Body of pancreas (tissue), 4 donors: Measurements from ENCODE around the gene ERC1. TPM values are rescaled to one million over a fixed set of nuclear protein-coding genes. Genes with fewer than 3 reads are reported as not detected.

Source experiments
- ATAC-seq: fragments of 150-250 bp; one replicate; pipeline ENCODE4 v1.9.1; 2016
- DNase-seq, 4 donors: peaks; one replicate each; pipeline ENCODE4 v3.0.0-alpha.2; 2019
- H3K27ac ChIP-seq, 4 donors: fragments of 200-600 bp; sonication (generic); 1 replicate in 3 of 4; 2 replicates in 1 of 4; pipeline versions ENCODE4 v1.5.1 to v1.6.1; 2016 to 2019; ENCODE audit warnings: mild to moderate bottlenecking in 1 of 4, mixed read lengths in 1 of 4, moderate library complexity in 1 of 4
- H3K27me3 ChIP-seq, 2 donors: fragments of 200-600 bp; sonication (generic); one replicate each; pipeline ENCODE4 v1.6.0; 2016; ENCODE audit warnings: mild to moderate bottlenecking in 1 of 2
- H3K36me3 ChIP-seq, 2 donors: fragments of 200-600 bp; sonication (generic); replicated peaks in 1 of 2; 2 replicates each; pipeline ENCODE4 v1.5.1; 2016; ENCODE audit warnings: low read depth in 2 of 2; ENCODE audit not compliant: insufficient read depth in 1 of 2
- H3K4me1 ChIP-seq: fragments of 200-600 bp; sonication (generic); one replicate; pipeline ENCODE4 v1.6.0; 2016
- H3K4me3 ChIP-seq, 2 donors: fragments of 200-600 bp; sonication (generic); 1 replicate in 1 of 2; 2 replicates in 1 of 2; pipeline ENCODE4 v1.5.1; 2016 to 2019
- H3K9me3 ChIP-seq, 3 donors: fragments of 200-600 bp; sonication (generic); 1 replicate in 2 of 3; 2 replicates in 1 of 3; pipeline ENCODE4 v1.5.1; 2016
- POLR2A ChIP-seq, 3 donors: fragments of 450-650 bp; IDR thresholded peaks; one replicate each; pipeline ENCODE4 v1.6.1; 2016; ENCODE audit warnings: antibody characterized with exemption in 3 of 3, mild to moderate bottlenecking in 2 of 3
- WGBS, 2 donors: methylation state at CpG; one replicate each; pipeline ENCODE4 v1.1.5; 2017; 5-methylcytosine and 5-hydroxymethylcytosine counted together
- intact Hi-C: fragments of 100-400 bp; cut with DNase I; formaldehyde crosslinking; loops from one replicate; pipeline ENCODE4 v1.15.1; 2023
- total RNA-seq, 2 donors: library from RNA; depleted of rRNA; stranded (reverse); fragments of >200 nt; gene quantifications; one replicate each; pipeline ENCODE4 v1.1.0, GENCODE V29; 2016
- TF ChIP-seq, protein P1 (sequence below), 7 experiments: fragments of 450-650 bp in 4 of 7; fragments of 200-600 bp in 3 of 7; sonication (generic) in 3 of 7; IDR thresholded peaks; one replicate each; pipeline ENCODE4 v1.5.1; 2016 to 2019; ENCODE audit warnings: antibody characterized with exemption in 7 of 7

ERC1 gene
- total RNA-seq, 2 donors from 2014 or later: 20.8 to 29.0 TPM

DNA sequence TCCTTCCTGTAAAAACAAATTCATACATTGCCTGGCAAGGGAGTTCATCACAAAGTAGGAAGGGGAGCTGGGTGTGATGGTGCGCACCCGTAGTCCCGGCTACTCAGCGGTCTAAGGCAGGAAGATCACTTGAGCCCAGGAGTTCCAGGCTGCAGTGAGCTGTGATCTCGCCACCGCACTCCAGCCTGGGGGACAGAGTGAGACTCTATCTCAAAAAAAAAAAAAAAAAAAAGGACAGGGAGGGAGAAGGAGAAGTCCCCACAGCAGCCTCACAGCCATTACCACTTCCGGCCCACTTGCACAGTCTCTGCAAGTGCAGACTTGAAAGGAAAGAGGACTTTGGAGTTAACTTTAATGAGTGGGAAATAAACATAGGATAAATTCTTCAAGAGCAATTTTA lies 482.4 kb downstream of the ERC1 start:
- TF ChIP-seq, protein P1, sequence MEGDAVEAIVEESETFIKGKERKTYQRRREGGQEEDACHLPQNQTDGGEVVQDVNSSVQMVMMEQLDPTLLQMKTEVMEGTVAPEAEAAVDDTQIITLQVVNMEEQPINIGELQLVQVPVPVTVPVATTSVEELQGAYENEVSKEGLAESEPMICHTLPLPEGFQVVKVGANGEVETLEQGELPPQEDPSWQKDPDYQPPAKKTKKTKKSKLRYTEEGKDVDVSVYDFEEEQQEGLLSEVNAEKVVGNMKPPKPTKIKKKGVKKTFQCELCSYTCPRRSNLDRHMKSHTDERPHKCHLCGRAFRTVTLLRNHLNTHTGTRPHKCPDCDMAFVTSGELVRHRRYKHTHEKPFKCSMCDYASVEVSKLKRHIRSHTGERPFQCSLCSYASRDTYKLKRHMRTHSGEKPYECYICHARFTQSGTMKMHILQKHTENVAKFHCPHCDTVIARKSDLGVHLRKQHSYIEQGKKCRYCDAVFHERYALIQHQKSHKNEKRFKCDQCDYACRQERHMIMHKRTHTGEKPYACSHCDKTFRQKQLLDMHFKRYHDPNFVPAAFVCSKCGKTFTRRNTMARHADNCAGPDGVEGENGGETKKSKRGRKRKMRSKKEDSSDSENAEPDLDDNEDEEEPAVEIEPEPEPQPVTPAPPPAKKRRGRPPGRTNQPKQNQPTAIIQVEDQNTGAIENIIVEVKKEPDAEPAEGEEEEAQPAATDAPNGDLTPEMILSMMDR (IDR thresholded peaks at IDR 0.05): no peak
- TF ChIP-seq POLR2A (IDR thresholded peaks at IDR 0.05): no peak
- Histone ChIP-seq H3K4me1 (no peaks in the 10 kb centered on the region), H3K9me3 (no peaks in the 10 kb centered on the region), H3K27ac (no peak overlapping the region), H3K4me3 (no peak overlapping the region), H3K27me3 (no peaks in the 10 kb centered on the region), H3K36me3 (no peaks in the 10 kb centered on the region)
- peak in 1 of 4 donors; percentile 12 for DNase-seq
- intact Hi-C loops: no loop called here
- no peak for ATAC-seq
- 83 to 96% methylated on average over 7 of the region's 7 CpGs for whole genome bisulfite sequencing, 2 donors

DNA sequence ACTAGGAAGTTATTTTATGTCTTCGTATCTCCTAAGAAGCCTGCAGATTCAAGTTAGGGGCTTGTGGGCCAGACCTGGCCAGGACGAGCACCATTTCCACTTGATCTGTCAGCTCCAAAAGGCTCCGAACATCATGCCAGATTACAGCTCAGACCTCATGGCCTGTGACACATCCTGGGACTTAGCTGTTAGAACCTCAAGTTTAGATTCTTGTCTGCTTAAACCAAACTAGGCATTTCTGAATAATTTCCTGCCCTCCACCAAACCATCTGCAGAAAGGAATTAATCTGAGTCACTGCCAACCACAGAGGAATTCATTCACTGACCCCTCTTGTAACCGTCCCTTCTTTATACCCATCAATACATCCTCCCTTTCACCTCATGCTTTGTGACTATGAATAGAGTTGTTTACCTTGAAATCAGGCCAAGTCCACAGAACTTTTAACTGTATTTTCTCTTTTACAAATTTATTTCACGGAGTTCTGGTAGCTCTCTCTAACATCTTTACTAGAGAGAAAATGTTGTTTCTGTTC lies 483.1 kb downstream of the ERC1 start:
- 68 to 80% methylated on average over 5 of the region's 5 CpGs for WGBS, 2 donors
- no peak for ATAC-seq
- H3K27me3 ChIP-seq: no peaks in the 10 kb centered on the region
- TF ChIP-seq, protein P1 (IDR thresholded peaks at IDR 0.05): no peak
- TF ChIP-seq POLR2A (IDR thresholded peaks at IDR 0.05): no peak
- intact Hi-C loops: no loop called here
- no peaks in the 10 kb centered on the region for H3K4me1 ChIP-seq
- H3K4me3 ChIP-seq: no peak overlapping the region
- no peaks in the 10 kb centered on the region for H3K9me3 ChIP-seq
- no peaks in the 10 kb centered on the region for H3K36me3 ChIP-seq
- H3K27ac ChIP-seq: no peak overlapping the region
- DNase-seq: no peak

DNA sequence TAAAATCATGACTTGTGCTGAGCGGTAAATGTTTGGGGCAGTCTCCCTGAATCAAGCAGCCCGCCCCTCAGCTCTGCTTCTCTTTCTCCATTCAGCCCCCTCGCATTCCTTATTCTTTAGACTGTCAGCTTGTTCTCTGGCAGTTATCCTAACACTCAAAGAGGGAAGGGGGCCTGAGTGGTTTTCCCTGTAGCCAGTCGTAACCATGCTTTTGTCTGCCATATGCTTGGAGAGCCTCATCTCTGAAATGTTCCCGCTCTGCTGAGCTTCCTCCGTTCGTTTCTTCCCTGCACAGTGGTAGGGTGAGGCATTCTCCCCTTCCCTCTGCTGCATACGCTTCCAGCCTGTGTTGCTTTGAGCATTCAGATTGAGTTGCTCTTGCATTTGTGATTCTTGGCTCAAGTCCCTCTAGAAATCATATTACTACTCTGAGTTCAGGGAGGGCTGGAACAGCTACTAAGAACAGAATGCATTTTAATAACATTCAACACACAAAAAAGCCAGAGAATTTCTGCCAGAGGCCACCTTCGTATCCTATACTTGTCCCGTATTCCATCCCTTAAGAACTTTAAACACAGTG lies 483.6 kb downstream of the ERC1 start:
- Histone ChIP-seq H3K27me3 (no peaks in the 10 kb centered on the region), H3K4me1 (no peaks in the 10 kb centered on the region), H3K27ac (no peak overlapping the region), H3K36me3 (no peaks in the 10 kb centered on the region), H3K4me3 (no peak overlapping the region), H3K9me3 (no peaks in the 10 kb centered on the region)
- ATAC-seq: no peak
- WGBS, 2 donors: 80 to 88% methylated on average over 10 of the region's 10 CpGs
- intact Hi-C loops: no loop called here
- TF ChIP-seq, protein P1 (IDR thresholded peaks at IDR 0.05): no peak
- no peak for TF ChIP-seq POLR2A (IDR thresholded peaks at IDR 0.05)
- no peak for DNase-seq

DNA sequence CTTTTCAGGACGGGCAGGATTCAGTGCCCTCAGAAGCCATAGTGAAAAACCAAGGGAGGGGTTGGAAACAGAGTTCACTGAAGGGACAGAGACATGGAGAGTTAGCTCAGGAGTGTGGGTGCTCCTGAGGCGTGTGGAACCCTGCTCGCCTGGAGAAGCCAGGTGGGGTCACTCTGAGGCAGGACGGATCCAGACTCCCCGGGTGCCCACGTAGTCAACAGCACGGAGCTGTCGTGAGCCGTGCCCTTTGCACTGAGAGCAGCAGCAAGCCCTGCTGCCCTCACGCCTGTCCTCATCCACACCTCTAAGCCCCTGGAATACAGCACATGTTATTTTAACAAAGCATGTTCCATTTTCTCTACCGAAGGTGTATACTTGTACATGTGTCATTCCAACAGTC lies 488.6 kb downstream of the ERC1 start:
- H3K27me3 ChIP-seq: no peaks in the 10 kb centered on the region
- intact Hi-C loops: no loop called here

More for the DNA sequence above, 488.6 kb downstream of the ERC1 start:
- WGBS, 2 donors: 94 to 96% methylated on average over 11 of the region's 11 CpGs
- TF ChIP-seq, protein P1 (IDR thresholded peaks at IDR 0.05): no peak
- no peak for TF ChIP-seq POLR2A (IDR thresholded peaks at IDR 0.05)
- Histone ChIP-seq H3K9me3 (no peaks in the 10 kb centered on the region), H3K27ac (no peak overlapping the region), H3K4me3 (no peak overlapping the region), H3K4me1 (no peaks in the 10 kb centered on the region), H3K36me3 (no peaks in the 10 kb centered on the region)
- DNase-seq (no peak), ATAC-seq (no peak)
